ENCODE data around the gene C19orf44. TPM values are rescaled to one million over a fixed set of nuclear protein-coding genes. Genes with fewer than 3 reads are reported as not detected.
"Not testable (repeated sequence)": the region's sequence is repeated elsewhere in the genome, so short reads cannot be mapped to it uniquely, and the experiment has no call there.

The C19orf44 gene
- 1 to 10 TPM; 4.9 to 6.1 TPM for total RNA-seq

DNA sequence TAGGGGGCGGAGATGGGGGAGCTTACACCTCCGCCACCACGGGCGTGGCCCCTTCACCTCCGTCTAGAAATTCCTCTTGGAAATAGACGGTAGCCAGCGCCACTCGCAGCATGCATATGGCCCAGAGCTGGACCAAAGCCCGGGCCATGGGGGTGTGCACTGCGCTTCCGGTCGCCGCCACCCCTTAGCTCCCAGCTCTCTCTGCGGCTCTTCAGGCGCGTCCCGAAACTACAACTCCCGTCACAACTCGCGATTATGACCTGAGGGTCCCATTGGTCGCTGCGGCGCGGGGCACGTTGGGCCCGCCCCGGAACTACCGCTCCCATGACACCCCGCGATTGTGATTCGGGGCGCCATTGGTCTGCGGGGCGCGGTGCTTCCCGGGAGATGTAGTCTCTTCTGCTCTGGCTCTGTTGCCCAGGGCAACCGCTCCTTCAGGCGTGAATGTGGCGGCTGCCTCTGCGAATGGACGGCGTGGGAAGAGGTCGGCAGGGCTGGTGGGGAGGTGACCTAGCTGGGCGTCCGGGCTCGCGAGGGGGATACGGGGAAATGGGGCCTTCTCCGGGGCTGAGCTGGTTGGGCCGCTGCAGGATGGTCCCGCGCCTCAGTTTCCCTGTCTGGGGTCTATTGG, at the start of gene C19orf44, which contains the start of gene CALR3:
Gene C19orf44 (plus strand): TSS at position 413 of the 631 bp plus-strand sequence. CDS start 4,399 bp downstream, outside the sequence.
Gene CALR3 (minus strand): TSS at position 186 of the 631 bp plus-strand sequence. CDS start 38 bp downstream, at position 148.
- TF ChIP-seq, protein P1, sequence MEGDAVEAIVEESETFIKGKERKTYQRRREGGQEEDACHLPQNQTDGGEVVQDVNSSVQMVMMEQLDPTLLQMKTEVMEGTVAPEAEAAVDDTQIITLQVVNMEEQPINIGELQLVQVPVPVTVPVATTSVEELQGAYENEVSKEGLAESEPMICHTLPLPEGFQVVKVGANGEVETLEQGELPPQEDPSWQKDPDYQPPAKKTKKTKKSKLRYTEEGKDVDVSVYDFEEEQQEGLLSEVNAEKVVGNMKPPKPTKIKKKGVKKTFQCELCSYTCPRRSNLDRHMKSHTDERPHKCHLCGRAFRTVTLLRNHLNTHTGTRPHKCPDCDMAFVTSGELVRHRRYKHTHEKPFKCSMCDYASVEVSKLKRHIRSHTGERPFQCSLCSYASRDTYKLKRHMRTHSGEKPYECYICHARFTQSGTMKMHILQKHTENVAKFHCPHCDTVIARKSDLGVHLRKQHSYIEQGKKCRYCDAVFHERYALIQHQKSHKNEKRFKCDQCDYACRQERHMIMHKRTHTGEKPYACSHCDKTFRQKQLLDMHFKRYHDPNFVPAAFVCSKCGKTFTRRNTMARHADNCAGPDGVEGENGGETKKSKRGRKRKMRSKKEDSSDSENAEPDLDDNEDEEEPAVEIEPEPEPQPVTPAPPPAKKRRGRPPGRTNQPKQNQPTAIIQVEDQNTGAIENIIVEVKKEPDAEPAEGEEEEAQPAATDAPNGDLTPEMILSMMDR (IDR thresholded peaks at IDR 0.05) = peak; percentile 32
- ATAC-seq (ENCODE audit: insufficient number of reproducible peaks, low FRiP score, low read depth) = peak; percentile 98
- Histone ChIP-seq H3K36me3 (no peaks in the 10 kb centered on the region), H3K27ac (peak within 1 kb of the TSS; percentile 54 to 75), H3K9me3 (no peaks in the 10 kb centered on the region), H3K4me3 (peak within 1 kb of the TSS; percentile 84), H3K4me1 (ENCODE audit: control insufficient read depth in 1 of 2, low read depth in 2 of 2) (peaks cover 0 to 17% of the 10 kb centered on the region in 2 donors), H3K27me3 (replicated peaks; ENCODE audit: insufficient read depth) (no peaks in the 10 kb centered on the region)
- DNase-seq (ENCODE audit: low spot score) = peak; percentile 97

DNA sequence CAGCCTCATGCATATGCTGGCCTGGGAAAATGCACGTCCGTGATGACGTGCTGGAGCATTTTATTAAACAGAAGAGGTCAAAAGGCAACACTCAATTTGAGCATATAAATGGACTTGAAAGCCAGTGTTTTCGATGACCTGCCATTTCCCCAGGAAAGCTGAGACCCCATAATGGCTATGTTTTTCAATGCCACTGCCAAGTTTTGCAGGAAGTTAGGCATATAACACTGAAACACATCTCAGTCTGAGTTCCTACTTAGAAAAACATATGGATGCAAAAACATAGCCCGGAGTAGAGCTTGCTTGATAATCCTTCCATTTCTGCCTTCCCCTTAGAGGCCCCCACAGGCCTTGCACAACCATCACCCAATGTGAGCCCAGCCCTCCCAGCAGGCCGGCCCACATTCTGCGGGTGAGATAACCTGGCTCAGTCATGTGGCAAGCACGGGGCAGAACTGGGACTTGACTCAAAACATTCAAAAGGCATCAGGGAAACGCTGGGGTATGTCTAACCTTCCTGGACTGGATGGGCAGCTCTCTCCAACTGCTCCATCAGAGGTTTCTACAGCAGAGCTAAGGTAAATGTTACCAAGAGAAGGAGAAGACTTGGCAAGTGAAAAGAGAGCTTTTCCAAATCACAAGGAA, 49.3 kb upstream of the C19orf44 start:
- Histone ChIP-seq H3K9me3 (no peaks in the 10 kb centered on the region), H3K36me3 (no peaks in the 10 kb centered on the region), H3K4me3 (no peak overlapping the region), H3K27me3 (replicated peaks; ENCODE audit: insufficient read depth) (no peaks in the 10 kb centered on the region), H3K27ac (peak overlapping the region in 1 of 2 donors; percentile 40), H3K4me1 (ENCODE audit: control insufficient read depth in 1 of 2, low read depth in 2 of 2) (peaks cover 17 to 25% of the 10 kb centered on the region in 2 donors)
- no peak for ATAC-seq (ENCODE audit: insufficient number of reproducible peaks, low FRiP score, low read depth)
- TF ChIP-seq, protein P1 (IDR thresholded peaks at IDR 0.05) = no peak
- DNase-seq (ENCODE audit: low spot score) = no peak

DNA sequence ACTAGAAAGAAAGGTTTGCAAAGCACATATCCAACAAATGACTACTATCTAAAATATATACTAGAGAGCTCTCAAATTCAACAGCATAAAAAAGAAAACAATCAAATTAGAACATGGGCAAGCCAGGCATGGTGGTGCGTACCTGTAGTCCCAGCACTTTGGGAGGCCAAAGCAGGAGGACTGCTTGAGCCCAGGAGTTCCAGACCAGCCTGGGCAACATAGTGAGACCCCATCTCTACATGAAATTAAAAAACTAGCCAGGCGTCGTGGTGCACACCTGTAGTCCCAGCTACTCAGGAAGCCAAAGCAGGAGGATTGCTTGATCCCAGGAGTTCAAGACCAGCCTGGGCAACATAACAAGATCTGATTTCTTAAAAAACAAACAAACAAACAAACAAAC, 47.3 kb upstream of the C19orf44 start:
- not testable (repeated sequence) for H3K27me3 ChIP-seq (replicated peaks; ENCODE audit: insufficient read depth); H3K4me3 ChIP-seq; ATAC-seq (ENCODE audit: insufficient number of reproducible peaks, low FRiP score, low read depth); H3K9me3 ChIP-seq; H3K36me3 ChIP-seq; DNase-seq (ENCODE audit: low spot score); H3K27ac ChIP-seq
- peaks cover 24 to 27% of the 10 kb centered on the region in 2 donors for H3K4me1 ChIP-seq (ENCODE audit: control insufficient read depth in 1 of 2, low read depth in 2 of 2)

DNA sequence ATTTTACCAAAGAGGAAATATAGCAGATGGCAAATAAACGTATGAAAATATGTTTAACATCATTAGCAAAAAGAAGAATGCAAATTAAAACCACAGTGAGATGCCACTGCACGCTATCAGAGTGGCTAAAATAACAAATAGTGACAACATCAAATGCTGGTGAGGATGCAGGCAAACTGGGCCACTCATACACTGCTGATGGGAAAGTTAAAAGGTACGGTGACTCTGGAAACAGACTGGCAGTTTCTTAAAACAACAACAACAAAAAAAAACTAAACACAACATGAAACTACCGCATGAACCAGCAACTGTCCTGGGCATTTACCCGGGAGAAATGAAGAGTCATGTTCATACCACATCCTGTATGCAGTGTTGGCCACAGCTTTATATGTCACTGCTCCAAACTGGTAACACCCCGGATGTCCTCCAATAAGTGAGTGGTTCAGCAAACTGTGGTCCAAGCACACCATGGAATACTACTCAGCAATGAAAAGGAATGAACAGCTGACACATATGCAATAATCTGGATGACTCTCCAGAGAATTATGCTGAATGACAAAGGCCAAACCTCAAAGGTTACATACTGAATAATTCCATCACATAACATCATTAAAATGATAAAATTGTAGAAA, 46.7 kb upstream of the C19orf44 start:
- Histone ChIP-seq H3K9me3 (no peaks in the 10 kb centered on the region), H3K4me3 (no peak overlapping the region), H3K36me3 (no peaks in the 10 kb centered on the region), H3K4me1 (ENCODE audit: control insufficient read depth in 1 of 2, low read depth in 2 of 2) (peaks cover 29 to 33% of the 10 kb centered on the region in 2 donors), H3K27ac (no peak overlapping the region), H3K27me3 (replicated peaks; ENCODE audit: insufficient read depth) (no peaks in the 10 kb centered on the region)
- DNase-seq (ENCODE audit: low spot score) (no peak), ATAC-seq (ENCODE audit: insufficient number of reproducible peaks, low FRiP score, low read depth) (no peak)
- TF ChIP-seq, protein P1 (IDR thresholded peaks at IDR 0.05) = no peak

DNA sequence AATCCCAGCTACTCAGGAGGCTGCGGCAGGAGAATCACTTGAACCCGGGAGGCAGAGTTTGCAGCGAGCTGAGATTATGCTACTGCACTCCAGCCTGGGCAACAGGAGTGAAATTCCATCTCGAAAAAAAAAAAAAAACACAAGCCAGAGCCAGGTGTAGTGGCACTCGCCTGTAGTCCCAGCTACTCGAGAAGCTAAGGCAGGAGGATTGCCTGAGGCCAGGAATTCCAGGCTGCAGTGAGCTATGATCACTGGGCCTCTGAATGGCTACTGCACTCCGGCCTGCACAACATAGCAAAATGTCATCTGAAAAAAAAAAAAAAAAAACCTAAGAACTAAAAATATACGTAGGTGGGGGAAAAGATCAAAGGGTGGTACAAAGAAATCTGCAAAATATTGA, 43.9 kb upstream of the C19orf44 start:
- Histone ChIP-seq H3K27me3 (replicated peaks; ENCODE audit: insufficient read depth) (no peaks in the 10 kb centered on the region), H3K36me3 (no peaks in the 10 kb centered on the region), H3K4me3 (no peak overlapping the region), H3K4me1 (ENCODE audit: control insufficient read depth in 1 of 2, low read depth in 2 of 2) (peaks cover 24 to 36% of the 10 kb centered on the region in 2 donors), H3K27ac (no peak overlapping the region), H3K9me3 (no peaks in the 10 kb centered on the region)
- TF ChIP-seq, protein P1 (IDR thresholded peaks at IDR 0.05) = no peak
- ATAC-seq (ENCODE audit: insufficient number of reproducible peaks, low FRiP score, low read depth) (no peak), DNase-seq (ENCODE audit: low spot score) (no peak)
